ENCODE data around the gene HDC.

DNA sequence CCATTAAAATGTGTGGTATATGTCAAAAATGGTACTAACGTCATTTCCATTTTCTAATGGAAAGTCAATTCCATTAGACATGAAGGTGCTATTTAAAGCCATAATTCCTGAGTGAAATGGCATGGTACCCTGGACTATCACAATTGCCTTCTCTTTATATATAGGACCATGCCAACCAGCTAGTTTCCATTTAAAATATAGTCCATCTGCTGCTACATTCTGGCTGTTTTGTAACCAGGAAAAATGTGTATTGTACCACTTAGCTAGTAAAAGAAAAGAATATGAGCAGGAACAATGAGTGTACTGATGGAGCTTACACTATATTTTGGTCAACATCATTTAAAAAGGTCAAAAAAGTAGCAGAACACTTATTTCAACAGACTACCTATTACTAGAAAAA lies 30.4 kb upstream of the HDC start:
- TF ChIP-seq, protein P1, sequence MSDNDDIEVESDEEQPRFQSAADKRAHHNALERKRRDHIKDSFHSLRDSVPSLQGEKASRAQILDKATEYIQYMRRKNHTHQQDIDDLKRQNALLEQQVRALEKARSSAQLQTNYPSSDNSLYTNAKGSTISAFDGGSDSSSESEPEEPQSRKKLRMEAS (IDR thresholded peaks at IDR 0.05), result no peak
- no peak for TF ChIP-seq POLR2A (IDR thresholded peaks at IDR 0.05; ENCODE audit: insufficient read depth in 1 of 2, low read depth in 2 of 2, low read length in 2 of 2)
- TF ChIP-seq, protein P2, sequence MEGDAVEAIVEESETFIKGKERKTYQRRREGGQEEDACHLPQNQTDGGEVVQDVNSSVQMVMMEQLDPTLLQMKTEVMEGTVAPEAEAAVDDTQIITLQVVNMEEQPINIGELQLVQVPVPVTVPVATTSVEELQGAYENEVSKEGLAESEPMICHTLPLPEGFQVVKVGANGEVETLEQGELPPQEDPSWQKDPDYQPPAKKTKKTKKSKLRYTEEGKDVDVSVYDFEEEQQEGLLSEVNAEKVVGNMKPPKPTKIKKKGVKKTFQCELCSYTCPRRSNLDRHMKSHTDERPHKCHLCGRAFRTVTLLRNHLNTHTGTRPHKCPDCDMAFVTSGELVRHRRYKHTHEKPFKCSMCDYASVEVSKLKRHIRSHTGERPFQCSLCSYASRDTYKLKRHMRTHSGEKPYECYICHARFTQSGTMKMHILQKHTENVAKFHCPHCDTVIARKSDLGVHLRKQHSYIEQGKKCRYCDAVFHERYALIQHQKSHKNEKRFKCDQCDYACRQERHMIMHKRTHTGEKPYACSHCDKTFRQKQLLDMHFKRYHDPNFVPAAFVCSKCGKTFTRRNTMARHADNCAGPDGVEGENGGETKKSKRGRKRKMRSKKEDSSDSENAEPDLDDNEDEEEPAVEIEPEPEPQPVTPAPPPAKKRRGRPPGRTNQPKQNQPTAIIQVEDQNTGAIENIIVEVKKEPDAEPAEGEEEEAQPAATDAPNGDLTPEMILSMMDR (CRISPR knock-in tag; IDR thresholded peaks at IDR 0.05), result no peak
- TF ChIP-seq ZNF552 (CRISPR knock-in tag; IDR thresholded peaks at IDR 0.05; ENCODE audit: borderline replicate concordance), result no peak
- no peak for TF ChIP-seq ONECUT2 (CRISPR knock-in tag; IDR thresholded peaks at IDR 0.05)
- no peak for TF ChIP-seq ZNF557 (CRISPR knock-in tag; IDR thresholded peaks at IDR 0.05)
- no peak for TF ChIP-seq CHD4 (IDR thresholded peaks at IDR 0.05; ENCODE audit: borderline replicate concordance, low read length)
- TF ChIP-seq PHF8 (CRISPR knock-in tag; IDR thresholded peaks at IDR 0.05), result no peak
